B cell (primary cell): ENCODE data around the gene TFCP2L1. TPM values are rescaled to one million over a fixed set of nuclear protein-coding genes. Genes with fewer than 3 reads are reported as not detected.

Experiments
- ATAC-seq: fragments of 200-7000 bp; cut with Tn5 transposase; one replicate; pipeline ENCODE4 v1.10.0; 2021; ENCODE audit warnings: low read depth, mild to moderate bottlenecking, moderate number of reproducible peaks, moderate library complexity
- CTCF ChIA-PET: fragments of 350-600 bp; sonication (Branson Sonifier 250); formaldehyde crosslinking; loops from one replicate; lab custom pipeline; 2021; ENCODE audit warnings: antibody characterized with exemption, inconsistent platforms; lab: Charles Lee
- POLR2A ChIA-PET: fragments of 350-600 bp; sonication (Branson Sonifier 250); formaldehyde crosslinking; loops from one replicate; lab custom pipeline; 2021; ENCODE audit warnings: antibody characterized with exemption; lab: Charles Lee
- DNase-seq: peaks from one replicate; pipeline ENCODE4 v3.0.0; 2013
- H2AFZ ChIP-seq: 2 replicates; pipeline ENCODE4 v1.6.1; 2012; ENCODE audit warnings: mild to moderate bottlenecking, low read depth, low read length; ENCODE audit not compliant: insufficient read depth, poor library complexity, severe bottlenecking
- H3K27ac ChIP-seq, 2 donors: 1 replicate in 1 of 2; 2 replicates in 1 of 2; pipeline ENCODE4 v1.5.1; 2012 to 2013; ENCODE audit warnings: low read length in 2 of 2, mild to moderate bottlenecking in 2 of 2, moderate library complexity in 1 of 2
- H3K27me3 ChIP-seq, 4 experiments: fragments of 200-600 bp in 1 of 4; sonication (generic) in 1 of 4; replicated peaks in 1 of 4; 1 replicate in 2 of 4; 2 replicates in 2 of 4; pipeline versions ENCODE4 v1.6.1 to v1.7.0; 2013 to 2016; ENCODE audit warnings: low read length in 3 of 4, mild to moderate bottlenecking in 2 of 4, mixed read lengths in 1 of 4, moderate library complexity in 1 of 4; ENCODE audit not compliant: insufficient read depth in 4 of 4, control insufficient read depth in 3 of 4; ENCODE audit errors: control extremely low read depth in 1 of 4
- H3K36me3 ChIP-seq, 2 experiments: replicated peaks in 1 of 2; 1 replicate in 1 of 2; 2 replicates in 1 of 2; pipeline versions ENCODE4 v1.6.1 to v1.7.1; 2013; ENCODE audit warnings: low read length in 1 of 2; ENCODE audit not compliant: insufficient read depth in 2 of 2, control insufficient read depth in 1 of 2; ENCODE audit errors: control extremely low read depth in 1 of 2, extremely low read depth in 1 of 2
- H3K4me1 ChIP-seq, 2 donors: fragments of 200-600 bp in 1 of 2; sonication (generic) in 1 of 2; 1 replicate in 1 of 2; 2 replicates in 1 of 2; pipeline versions ENCODE4 v1.5.1 to v1.6.1; 2013 to 2017; ENCODE audit warnings: low read length in 2 of 2; ENCODE audit not compliant: control insufficient read depth in 2 of 2, insufficient read depth in 2 of 2
- H3K4me2 ChIP-seq: replicated peaks from 2 replicates; pipeline ENCODE3; 2012; ENCODE audit warnings: mild to moderate bottlenecking, low read depth, low read length; ENCODE audit not compliant: poor library complexity, severe bottlenecking
- H3K4me3 ChIP-seq, 5 experiments: fragments of 200-600 bp in 1 of 5; sonication (generic) in 1 of 5; 1 replicate in 3 of 5; 2 replicates in 2 of 5; pipeline versions ENCODE4 v1.5.1 to v1.7.0; 2011 to 2016; ENCODE audit warnings: low read length in 4 of 5, mild to moderate bottlenecking in 4 of 5, low read depth in 2 of 5, control low read depth in 1 of 5, moderate library complexity in 1 of 5; ENCODE audit not compliant: insufficient read depth in 1 of 5; ENCODE audit errors: control extremely low read depth in 1 of 5, extremely low read depth in 1 of 5
- H3K79me2 ChIP-seq: fragments of 200-600 bp; sonication (generic); one replicate; pipeline ENCODE4 v1.6.0; 2016; ENCODE audit warnings: low read length; ENCODE audit not compliant: control insufficient read depth, insufficient read depth
- H3K9ac ChIP-seq: fragments of 200-600 bp; sonication (generic); 2 replicates; pipeline ENCODE4 v1.6.1; 2017; ENCODE audit warnings: mild to moderate bottlenecking, low read length, moderate library complexity
- H3K9me3 ChIP-seq, 3 donors: one replicate each; pipeline versions ENCODE4 v1.6.1 to v1.7.1; 2013; ENCODE audit warnings: low read length in 2 of 3; ENCODE audit not compliant: control insufficient read depth in 2 of 3, insufficient read depth in 1 of 3; ENCODE audit errors: control extremely low read depth in 1 of 3
- H4K20me1 ChIP-seq: 2 replicates; pipeline ENCODE4 v1.6.0; 2012; ENCODE audit warnings: mild to moderate bottlenecking, low read length; ENCODE audit not compliant: insufficient read depth, control insufficient read depth, poor library complexity, severe bottlenecking
- H3K27ac Mint-ChIP-seq: one replicate; pipeline ENCODE4 v1.8.0; 2021; ENCODE audit warnings: mixed read lengths
- H3K27me3 Mint-ChIP-seq: one replicate; pipeline ENCODE4 v1.8.0; 2021; ENCODE audit warnings: mixed read lengths
- H3K4me1 Mint-ChIP-seq: one replicate; pipeline ENCODE4 v1.8.0; 2021; ENCODE audit warnings: mixed read lengths
- H3K4me3 Mint-ChIP-seq: one replicate; pipeline ENCODE4 v1.8.0; 2021; ENCODE audit warnings: mixed read lengths
- H3K9me3 Mint-ChIP-seq: one replicate; pipeline ENCODE4 v1.8.0; 2022; ENCODE audit warnings: mixed read lengths; ENCODE audit not compliant: insufficient read depth
- EZH2 ChIP-seq: IDR thresholded peaks from 2 replicates; pipeline ENCODE4 v1.6.1; 2012; ENCODE audit warnings: borderline replicate concordance, low read depth, mild to moderate bottlenecking, moderate library complexity, low read length; ENCODE audit not compliant: insufficient read depth, poor library complexity, severe bottlenecking
- WGBS: methylation state at CpG from one replicate; pipeline ENCODE4 v1.1.5; 2013; ENCODE audit warnings: missing lambda C conversion rate; ENCODE audit not compliant: insufficient coverage; 5-methylcytosine and 5-hydroxymethylcytosine counted together
- intact Hi-C: fragments of 100-400 bp; cut with micrococcal nuclease; formaldehyde crosslinking; loops from one replicate; pipeline ENCODE4 v1.10.0; 2022
- polyA plus RNA-seq: library from polyadenylated mRNA; depleted of rRNA; stranded (reverse); fragments of >200 nt; gene quantifications from 2 replicates; pipeline ENCODE4 v1.2.3, GENCODE V29; 2012
- total RNA-seq, 2 donors: library from RNA; stranded (reverse); fragments of 120-200 nt in 1 of 2; gene quantifications; 1 replicate in 1 of 2; 2 replicates in 1 of 2; pipeline versions ENCODE4 v1.2.3 to v1.2.4, GENCODE V29; 2013 to 2022
- TF ChIP-seq, protein P1 (sequence below): fragments of 200-600 bp; IDR thresholded peaks from one replicate; pipeline ENCODE4 v1.8.0; 2022; ENCODE audit warnings: antibody characterized with exemption, mild to moderate bottlenecking

TFCP2L1 gene
- total and polyA plus RNA-seq, 2 donors (not counting 1 experiment from before 2014, with no cell fraction given): 0.03 TPM; not detected in 1

DNA sequence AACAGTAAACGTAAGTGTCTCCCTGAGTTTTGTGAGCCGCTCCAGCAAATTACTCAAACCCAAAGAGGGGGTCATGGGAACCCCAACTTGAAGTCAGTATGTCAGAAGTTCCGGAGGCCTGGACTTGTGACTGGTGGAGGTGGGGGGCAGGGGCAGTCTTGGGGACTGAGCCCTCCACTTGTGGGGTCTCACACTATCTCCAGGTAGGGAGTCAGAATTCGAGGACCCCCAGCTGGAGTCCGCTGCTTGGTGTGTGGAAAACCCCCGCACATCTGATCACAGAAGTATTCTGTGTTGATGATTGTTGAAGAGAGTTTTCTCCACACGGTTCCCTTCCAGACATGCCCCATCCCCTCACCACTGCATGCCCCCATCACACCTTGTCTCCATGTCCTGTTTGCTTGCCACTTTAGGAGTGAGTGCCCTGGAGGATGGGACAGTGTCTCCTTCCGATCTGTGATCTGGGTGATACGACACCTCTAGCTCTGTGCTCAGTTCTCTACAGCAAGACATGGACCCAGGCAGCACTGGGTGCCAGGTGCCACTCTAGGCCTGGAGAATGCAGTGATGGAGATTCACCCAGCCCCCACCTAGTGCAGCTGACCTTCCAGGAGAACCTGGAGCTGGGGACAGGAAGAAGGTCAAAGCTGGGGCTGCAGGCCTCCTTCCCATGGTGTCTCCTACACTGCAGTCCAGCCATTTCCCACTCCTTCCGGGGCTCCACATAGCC is 85.6 kb downstream of the TFCP2L1 start:
- ChIA-PET CTCF (no interaction called here), POLR2A (no interaction called here)
- intact Hi-C loops: no loop called here
- Mint-ChIP-seq H3K9me3 (no peaks in the 10 kb centered on the region), H3K4me3 (no peak overlapping the region), H3K27ac (no peak overlapping the region), H3K4me1 (no peaks in the 10 kb centered on the region), H3K27me3 (no peaks in the 10 kb centered on the region)
- DNase-seq (no peak), ATAC-seq (no peak)
- H3K9ac ChIP-seq: no peak overlapping the region
- no peak overlapping the region for H3K27ac ChIP-seq
- H4K20me1 ChIP-seq: no peaks in the 10 kb centered on the region
- no peaks in the 10 kb centered on the region for H3K79me2 ChIP-seq
- WGBS: 93% methylated on average over 4 of the region's 10 CpGs
- H3K9me3 ChIP-seq: peaks cover 0 to 10% (median 0%) of the 10 kb centered on the region in 3 donors
- H3K4me3 ChIP-seq: no peak overlapping the region
- H2AFZ ChIP-seq: no peak overlapping the region
- H3K4me1 ChIP-seq: no peaks in the 10 kb centered on the region
- no peak overlapping the region for H3K4me2 ChIP-seq
- TF ChIP-seq, protein P1, sequence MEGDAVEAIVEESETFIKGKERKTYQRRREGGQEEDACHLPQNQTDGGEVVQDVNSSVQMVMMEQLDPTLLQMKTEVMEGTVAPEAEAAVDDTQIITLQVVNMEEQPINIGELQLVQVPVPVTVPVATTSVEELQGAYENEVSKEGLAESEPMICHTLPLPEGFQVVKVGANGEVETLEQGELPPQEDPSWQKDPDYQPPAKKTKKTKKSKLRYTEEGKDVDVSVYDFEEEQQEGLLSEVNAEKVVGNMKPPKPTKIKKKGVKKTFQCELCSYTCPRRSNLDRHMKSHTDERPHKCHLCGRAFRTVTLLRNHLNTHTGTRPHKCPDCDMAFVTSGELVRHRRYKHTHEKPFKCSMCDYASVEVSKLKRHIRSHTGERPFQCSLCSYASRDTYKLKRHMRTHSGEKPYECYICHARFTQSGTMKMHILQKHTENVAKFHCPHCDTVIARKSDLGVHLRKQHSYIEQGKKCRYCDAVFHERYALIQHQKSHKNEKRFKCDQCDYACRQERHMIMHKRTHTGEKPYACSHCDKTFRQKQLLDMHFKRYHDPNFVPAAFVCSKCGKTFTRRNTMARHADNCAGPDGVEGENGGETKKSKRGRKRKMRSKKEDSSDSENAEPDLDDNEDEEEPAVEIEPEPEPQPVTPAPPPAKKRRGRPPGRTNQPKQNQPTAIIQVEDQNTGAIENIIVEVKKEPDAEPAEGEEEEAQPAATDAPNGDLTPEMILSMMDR: no peak
- H3K36me3 ChIP-seq: no peaks in the 10 kb centered on the region
- H3K27me3 ChIP-seq: no peaks in the 10 kb centered on the region

DNA sequence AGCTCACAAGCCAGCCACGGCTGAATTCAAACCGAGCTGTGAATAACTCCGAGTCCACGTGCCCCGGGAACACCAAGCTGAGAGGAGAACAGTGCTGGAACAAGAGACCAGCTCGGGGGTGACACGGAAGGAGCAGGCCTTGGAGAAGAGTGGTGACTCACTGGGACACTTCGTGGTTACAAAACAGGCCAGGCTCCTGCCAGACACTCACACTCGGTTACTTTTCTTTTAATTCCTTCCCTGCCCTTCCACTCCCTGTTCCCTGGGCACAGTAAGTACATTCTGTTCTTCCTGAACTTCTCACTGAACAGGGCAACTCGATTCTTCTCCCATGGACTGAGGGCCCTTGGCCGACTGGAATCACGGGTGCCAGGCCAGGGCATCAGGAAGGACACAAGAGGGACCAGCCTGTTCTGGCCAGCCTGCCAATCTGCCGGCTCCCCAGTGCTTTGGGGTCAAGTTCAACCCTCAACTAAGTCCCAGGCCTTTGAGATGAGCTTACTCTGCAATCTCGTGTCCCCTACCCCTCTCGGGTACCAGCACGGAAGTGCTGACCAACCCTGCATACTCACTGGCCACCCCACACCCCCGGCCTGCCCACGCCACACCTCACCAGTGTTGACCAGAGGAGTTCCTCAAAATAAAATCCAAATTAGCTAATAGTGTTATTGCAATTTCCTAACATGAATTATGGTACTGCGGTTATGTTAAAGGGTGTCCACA is 87.5 kb downstream of the TFCP2L1 start:
- DNase-seq: no peak
- H3K4me3 ChIP-seq: no peak overlapping the region
- no peaks in the 10 kb centered on the region for H4K20me1 ChIP-seq
- ATAC-seq: no peak
- H3K27me3 ChIP-seq: no peaks in the 10 kb centered on the region
- Mint-ChIP-seq H3K27me3 (no peaks in the 10 kb centered on the region), H3K4me3 (no peak overlapping the region), H3K27ac (no peak overlapping the region), H3K4me1 (no peaks in the 10 kb centered on the region), H3K9me3 (no peaks in the 10 kb centered on the region)
- ChIA-PET CTCF (no interaction called here), POLR2A (no interaction called here)
- peaks cover 0 to 10% (median 0%) of the 10 kb centered on the region in 3 donors for H3K9me3 ChIP-seq
- TF ChIP-seq, protein P1: no peak
- no peak for TF ChIP-seq EZH2
- H3K4me1 ChIP-seq: no peaks in the 10 kb centered on the region
- no peak overlapping the region for H2AFZ ChIP-seq
- intact Hi-C loops: no loop called here
- no peaks in the 10 kb centered on the region for H3K79me2 ChIP-seq
- no peaks in the 10 kb centered on the region for H3K36me3 ChIP-seq
- 79% methylated on average over 15 of the region's 19 CpGs for WGBS
- H3K9ac ChIP-seq: no peak overlapping the region
- H3K4me2 ChIP-seq: no peak overlapping the region
- H3K27ac ChIP-seq: no peak overlapping the region
